Activated CD4-positive, alpha-beta T cell treated with anti-CD3 and anti-CD28 coated beads, Interleukin-2, amount 50 U/mL, for 4 hours (primary cell): ENCODE results near the gene BMERB1.
"Not testable (repeated sequence)": the region's sequence is repeated elsewhere in the genome, so short reads cannot be mapped to it uniquely, and the experiment has no call there.

Experiments
- DNase-seq, 2 experiments: peaks; one replicate each; pipeline ENCODE4 v3.0.0-alpha.2; 2020

The BMERB1 gene

DNA sequence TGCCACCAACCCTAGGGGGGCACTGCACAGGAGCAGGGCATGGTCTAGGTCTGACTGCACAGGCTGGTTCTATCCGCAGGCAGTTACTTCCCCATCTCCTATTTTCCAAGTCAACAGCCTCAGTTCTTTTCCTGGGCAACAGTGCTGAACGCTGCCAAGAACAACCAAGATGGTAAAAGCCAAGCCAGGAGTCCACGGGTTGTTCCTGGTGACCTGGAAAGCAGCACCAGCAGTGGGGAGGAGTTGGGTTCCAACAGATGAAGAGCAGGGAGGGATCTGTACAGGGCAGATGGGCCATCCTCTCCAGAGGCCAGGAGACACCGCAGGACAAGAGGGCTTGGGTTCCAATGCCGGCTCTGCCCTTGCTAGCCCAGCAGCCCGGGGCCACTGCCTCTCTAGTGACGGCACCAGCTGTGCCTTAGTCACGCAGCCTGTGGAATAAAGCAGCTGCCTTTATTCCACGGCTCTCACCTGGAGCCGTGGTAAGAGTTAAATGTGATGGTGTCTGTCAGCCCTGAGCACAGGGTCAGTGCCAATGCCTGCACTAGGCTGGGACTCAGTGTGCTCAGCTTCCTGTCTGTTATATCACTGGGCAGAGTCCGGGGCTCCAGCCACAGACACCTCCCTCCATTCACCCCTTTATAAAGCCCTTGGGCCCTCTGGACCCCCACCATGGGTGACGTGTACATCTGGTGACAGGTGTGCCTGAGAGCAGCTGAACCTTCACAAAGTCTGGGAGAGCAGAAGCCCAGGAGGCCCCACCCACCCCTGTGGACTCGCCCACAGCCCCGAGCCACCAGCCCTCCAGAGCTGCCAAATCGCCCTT is 163.6 kb downstream of the BMERB1 start:
- DNase-seq = no peak

DNA sequence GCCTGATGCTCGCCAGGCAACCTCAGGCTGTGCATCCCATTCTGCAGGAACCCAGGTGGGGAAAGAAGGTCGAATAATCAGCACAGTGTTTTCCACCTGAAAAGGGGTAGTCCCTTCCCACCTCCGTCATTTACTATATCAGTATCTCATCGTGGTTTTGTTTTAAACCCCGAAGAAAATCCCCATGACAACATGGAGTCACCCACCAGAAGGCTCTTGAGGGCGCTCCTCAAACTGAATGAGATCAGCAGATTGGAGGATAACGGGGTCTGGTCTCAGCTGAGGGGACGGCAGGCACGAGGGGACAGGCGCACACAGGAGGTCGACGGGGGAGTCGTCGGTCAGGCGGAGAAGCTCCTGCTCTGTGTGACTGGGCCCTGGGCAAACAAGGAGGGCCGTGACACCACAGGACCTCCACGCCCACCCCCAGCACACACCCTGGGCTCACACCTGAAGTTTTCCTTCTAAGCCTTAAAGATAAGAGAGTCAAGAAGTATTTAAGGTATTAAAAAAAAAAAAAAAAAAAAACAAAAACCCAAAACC is 164.3 kb downstream of the BMERB1 start:
- no peak for DNase-seq

DNA sequence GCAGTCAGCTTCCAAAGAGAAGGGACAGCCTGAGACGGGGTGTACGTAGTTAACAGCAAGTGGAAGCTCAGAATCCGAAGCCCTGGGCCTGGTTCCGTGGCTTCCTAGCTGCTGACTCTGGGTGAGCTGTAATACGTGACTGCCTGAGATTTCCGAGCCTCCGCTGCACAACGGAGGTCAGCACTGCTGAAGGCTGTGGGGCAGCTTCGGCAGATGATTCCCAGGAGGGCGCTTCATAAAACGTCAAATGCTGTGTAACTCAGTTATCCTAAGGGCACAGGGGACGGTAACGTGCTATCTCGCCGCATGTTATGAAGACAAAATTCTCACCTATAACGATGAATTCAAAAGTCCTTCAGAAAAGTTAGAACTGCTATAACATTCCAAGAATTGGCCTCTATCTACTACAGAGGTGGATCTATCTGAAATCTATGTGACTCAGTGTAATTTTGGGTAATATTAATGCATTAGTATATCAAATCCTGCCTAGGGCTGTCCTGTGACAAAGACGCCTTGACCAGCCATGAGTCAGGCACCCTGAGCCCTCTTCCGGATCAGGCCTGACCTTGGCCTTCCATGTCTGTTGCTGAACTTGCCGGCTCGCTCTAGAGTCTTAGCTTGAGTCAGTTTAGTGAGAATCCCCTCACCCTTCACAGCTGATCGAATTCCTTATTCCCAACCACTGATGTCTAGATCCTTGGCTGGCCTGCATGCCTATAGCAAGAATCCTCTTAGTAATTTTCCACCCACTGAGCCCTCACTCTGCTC is 165.1 kb downstream of the BMERB1 start:
- no peak for DNase-seq

DNA sequence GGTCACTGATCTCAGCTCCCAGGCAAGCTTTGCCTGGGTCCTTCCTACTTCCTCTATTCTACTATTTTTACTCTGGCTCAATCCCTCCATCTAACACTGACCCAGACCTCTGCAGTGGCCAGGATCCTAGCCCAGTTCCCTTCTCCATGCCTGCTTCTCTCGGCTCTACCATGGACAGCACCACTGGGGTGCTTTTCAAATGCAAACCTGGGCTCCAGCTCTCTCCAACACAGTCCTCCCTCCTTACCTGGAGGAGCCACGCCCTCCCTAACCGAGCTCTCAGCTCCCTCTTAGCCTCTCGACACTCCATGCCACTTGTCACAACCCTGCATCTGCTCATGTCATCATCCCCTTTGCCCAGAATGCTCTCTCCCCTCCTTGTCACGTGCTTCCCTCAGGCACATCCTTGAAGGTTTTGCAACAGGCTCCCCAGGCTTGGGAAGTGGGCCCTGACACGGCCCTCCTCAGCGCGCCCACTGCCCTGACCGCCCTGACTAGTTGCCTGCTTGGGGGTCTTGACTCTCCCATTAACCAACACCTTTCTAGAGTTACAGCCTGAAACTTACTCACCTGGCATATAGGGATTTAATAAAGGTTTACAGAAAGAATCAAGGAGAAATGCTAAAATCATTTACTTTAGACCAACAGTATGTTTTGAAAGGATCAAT is 167.0 kb downstream of the BMERB1 start:
- no peak for DNase-seq

DNA sequence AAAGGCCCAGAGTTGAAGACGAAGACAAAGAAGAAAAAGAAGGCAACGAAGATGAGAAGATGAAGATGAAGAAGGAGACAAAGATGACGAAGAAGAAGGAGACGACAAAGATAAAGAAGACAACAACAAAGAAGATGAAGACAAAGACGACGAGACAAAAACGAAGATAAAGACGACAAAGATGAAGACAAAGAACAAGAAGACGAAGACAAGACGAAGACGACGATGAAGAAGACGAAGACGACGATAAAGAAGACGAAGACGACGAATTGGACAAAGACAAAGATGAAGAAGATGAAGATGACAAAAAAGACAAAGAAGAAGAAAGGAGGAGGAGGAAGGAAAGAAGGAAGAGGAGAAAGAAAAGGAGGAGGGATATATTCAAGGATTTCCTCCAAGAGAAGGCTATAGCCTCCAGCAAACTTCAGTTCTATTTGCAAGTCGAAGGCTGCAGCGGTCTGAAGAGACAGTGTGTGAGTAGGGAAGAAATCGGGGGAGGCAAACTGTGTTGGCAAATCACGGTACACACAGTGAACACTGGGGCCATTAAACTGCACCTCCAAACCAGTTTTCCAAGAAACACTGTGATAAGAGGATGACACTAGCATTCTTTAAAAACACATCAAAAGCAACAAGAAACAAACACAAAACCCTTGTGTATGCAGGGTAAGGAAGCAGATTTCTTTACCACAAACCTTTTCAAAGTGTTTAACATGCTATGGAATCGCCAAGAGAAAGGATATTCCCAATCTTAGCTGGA is 168.1 kb downstream of the BMERB1 start:
- DNase-seq = no peak

DNA sequence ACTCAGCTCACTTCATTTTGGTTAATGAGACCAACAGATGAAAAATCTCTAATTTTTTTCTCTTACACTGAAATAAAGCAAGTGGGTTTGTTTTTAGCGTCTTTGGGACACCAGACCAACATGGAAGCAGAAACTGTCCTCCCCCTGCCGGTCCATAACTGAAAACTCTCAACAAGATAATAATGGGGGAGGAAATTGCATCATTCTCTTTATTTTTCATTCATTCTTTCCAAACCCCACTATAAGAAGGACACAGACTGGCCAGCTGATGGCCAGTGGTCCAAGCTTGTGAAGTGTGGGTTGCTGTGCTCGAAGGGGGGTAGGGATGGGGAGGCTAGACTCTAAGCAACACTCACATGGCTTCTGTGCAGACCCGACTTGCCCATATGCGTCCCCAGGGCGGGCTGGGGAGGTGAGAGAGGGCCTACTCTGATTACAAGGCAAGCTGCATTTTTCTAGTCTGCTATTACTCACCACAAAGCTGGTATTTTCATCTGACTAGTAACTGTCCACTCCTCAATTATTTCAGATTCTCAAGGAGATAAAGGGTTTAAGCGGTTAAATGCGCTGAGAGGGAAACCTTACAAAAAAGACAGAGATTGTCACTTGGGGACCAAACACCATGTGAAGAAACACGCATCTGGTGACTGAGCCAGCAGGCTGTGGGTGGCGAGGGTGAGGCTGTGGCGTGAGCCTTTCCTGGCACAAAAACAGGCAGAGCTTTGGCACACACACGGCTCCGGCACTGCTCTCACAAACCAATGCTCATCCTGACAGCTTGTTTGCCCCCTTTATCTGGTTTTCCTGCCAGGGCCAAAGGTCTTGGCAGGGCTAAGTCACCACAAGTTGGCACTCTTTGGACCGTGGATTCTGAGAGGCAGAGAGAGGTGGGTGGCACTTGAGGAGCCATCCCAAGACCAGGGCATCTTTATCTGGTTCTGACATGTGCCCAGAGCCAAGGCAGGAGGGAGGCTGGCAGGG is 170.4 kb downstream of the BMERB1 start:
- no peak for DNase-seq

DNA sequence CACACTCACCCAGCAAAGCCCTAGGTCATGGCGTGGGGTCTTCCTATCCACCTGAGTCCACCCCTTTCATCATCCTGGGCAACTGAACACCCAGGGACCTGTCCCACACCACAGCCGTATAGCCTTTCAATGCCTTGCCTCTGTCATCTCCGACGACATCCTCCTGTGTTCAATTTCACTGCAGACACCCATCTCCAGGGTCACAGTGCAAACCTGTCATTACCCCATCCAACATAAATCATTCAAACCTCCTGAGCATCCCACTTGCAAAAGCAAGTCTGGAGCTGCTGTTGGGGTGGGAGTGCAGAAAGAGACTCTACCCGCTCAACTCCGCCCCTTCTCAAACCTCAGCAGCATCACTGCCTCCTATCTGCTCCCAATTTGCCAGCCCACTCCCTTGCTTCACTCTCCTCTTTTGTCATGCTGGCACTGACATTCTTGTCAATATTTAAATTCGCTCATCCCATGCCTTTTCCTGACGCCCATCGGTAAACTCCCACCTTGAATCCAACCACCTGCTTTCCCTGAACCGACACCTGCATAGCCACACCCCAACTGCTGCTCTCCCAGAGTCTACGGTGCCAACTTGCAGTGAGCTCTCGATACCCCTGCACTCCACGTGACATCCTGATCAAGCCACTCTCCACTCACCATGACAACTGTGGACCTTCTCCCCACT is 171.6 kb downstream of the BMERB1 start:
- no peak for DNase-seq

DNA sequence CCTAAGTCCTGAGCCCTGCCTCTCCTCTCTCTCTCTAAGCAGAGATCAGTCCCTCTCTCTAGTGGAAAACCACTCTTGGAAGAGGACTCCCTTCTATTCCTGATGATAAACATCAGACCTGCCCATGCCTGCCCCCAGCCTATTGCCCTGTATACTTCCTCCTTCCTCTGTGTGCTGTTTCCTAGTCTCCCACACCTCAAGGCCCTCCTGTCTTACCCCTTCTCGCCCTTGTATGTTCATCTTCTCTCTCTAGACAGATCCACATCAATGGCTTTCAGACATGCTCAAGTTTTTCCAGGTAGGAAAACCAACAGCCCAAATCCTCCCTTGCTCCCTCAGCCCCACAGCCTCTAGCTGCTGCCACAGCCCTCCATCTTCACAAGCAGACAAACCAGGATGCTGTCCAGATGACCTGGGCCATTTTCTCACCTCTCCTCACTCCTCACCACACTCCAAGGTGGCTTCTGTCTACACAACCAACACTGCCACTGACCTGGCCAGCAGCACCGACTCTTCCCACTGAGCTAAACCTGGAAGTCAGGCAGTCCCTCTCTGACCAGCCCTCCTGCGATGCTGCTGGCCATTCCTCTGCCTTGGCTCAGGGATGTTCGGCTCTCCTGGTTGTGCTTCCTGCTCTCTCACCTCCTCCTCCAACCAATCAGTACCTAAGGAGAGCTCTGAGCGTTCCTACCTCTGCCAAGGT is 172.3 kb downstream of the BMERB1 start:
- no peak for DNase-seq

DNA sequence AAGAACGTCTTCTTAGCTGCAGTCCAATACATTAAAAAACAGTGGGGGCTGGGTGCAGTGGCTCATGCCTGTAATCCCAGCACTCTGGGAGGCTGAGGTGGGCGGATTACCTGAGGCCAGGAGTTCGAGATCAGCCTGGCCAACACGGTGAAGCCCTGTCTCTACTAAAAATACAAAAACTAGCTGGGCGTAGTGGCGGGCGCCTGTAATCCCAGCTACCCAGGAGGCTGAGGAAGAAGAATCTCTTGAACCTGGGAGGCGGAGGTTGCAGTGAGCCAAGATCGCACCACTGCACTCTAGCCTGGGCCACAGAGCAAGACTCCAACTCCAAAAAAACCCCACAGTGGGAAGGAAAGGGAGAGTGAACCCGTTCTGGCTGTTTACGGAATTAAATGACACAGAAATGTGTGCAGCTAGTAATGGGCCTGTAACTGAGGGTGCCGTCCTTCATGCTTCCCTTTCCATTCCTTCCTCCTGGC is 172.9 kb downstream of the BMERB1 start:
- DNase-seq = not testable (repeated sequence)

DNA sequence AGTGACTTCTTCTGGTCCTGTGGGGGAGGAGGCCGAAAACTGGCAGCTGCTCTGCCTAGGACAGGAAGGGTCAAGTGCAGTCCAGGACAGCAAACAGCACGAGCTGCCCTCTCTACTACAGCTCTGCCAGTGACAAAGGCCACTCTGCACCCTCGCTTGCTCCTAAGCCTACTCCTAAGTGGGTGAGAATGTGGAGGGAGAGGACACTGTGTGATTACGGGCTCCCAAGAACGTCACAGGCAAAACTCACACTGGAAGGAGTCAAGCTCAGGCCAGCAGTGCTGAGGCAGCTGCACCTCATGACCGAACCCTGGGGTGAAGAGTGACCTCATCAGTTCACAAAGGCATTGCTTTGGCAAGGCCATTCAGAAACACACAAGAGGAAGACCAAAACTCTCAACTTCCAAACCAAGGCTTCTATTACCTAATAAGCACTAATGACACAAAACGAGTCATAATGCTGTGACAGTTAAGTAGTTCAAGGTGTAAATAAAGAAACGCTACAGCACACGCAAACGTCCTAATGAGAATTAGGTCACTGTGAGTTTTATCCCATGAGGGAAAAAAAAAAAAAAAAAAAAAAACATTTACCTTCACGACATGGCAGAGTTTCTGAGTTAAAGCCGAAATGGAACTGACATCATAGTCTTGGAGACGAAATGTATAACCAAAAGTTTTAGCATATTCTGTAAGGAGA is 173.5 kb downstream of the BMERB1 start:
- no peak for DNase-seq

DNA sequence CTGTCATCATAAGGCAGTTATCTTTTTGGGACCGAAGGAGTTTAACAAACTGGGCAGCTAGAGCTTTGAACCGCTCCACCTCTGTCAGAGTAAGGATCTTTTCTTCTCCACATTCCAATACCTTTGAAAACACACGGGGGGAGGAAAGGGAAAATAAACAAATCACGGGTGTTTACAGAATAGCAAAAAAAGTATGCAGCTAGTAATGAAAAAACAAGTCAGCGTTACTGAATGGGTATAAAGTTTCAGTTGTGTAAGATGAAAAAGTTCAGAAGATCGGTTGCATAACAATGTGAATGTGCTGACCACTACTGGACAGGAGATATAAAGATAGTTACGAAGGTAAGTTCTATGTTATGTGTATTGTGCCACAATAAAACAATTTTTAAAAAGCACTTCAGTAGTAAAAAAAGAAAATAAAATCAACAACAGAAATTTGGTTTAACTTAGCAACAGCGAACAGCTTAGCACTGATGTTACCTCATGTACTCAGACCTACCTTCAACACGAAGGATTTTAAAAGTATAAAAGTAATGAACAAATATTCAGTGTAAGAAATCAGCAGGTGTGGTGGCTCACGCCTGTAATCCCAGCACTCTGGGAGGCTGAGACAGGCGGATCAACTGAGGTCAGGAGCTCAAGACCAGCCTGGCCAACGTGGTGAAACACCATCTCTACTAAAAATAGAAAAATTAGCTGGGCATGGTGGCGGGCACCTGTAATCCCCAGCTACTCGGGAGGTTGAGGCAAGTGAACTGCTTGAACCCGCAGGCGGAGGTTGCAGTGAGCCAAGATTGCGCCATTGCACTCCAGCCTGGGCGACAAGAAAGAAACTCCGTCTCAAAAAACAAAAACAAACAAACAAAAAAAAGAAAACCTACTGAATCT is 174.3 kb downstream of the BMERB1 start:
- no peak for DNase-seq

DNA sequence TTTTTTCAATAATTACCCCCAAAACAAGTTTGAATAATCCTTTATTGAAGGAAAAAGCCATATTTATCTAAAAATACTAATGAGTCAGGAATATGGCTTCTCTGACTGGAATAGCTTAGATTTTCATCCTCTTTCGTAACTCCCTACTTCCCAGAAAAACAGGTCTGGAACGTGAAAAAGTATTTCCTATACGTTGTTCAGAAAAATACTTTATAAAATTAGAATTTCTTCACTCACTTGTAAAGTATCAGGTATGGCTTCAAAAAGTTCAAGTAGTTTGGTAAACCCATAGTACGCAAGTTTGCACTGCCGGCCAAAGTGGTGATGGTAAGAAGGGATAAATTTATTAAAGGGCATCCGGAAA is 174.9 kb downstream of the BMERB1 start:
- no peak for DNase-seq

DNA sequence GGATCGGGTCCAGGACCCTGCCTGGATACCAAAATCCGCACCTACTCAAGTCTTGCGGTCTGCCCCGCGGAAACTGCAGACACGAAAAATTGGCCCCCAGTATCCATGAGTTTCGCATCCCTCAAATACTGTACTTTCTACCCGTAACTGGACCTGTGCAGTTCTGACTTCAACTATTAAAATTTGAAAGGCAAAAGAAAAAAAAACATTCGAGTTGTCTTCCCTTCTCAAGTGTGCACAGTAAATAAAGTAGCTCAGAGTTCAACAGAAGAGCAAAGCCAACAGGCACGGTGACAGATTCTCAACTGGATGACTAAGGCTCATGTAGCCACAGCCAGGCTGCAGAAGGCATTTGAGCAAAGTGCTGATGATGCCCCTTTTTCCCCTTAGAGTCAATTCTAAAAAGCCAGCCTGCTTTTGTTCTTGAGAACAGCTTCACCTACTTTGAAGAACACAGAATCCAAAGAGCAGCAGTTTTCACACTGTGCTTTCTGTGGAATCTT is 176.0 kb downstream of the BMERB1 start:
- DNase-seq = no peak

DNA sequence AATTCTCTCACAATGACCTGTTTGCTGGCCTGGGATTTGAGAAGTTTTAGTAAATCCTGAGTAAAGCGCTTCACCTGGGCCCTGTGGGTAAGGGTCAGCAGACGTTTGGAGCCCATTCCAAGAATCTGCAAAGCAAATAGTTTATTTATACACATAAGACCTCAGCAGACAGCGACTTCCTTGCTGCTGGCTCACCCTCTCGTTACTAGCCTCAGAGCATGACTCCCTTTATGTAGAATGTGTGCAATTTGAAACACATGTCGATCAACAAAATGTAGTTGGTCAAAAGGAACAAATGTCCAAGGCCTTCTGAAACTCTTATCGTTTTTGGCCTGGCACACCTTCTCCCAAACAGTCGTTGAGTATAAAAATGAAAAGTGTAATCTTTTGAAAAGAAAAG is 177.2 kb downstream of the BMERB1 start:
- no peak for DNase-seq

DNA sequence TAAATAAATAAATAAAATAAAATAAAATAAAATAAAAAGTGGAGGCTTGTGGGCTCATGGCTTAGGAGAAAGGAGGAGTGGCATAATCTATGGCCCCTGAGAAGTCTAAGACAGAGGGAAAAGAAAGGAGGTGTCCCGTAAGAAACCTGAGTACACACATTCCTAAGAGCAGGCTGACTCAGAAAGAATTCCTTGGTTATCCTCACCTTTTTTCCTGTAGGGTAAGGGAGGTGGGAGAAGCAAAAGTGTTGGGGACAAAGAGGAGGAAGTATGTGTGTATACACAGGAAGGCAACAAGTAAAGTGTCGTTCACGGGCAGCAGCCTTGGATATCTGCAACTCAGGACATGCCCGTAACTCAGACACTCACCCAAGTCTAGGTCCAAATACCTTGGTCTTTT is 179.3 kb downstream of the BMERB1 start:
- no peak for DNase-seq

DNA sequence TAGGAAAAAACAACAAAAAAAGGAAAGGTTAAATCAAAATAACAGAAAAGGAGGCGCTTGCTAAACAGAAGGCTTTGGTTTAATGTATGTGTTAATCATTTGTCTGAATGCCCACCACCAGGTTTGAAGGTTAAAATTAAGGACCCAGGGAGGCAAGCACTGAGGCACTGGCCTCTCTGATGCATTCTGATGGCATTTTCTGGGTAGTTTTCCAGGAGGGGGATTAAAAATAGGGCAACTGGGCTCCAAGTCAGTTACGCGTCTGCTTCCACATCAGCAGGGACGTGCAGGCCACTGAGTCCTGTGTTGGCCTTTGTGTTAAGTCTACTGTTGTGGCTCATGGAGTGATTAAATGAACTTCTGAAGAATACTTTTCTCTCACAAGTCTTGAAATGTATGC is 181.6 kb downstream of the BMERB1 start:
- DNase-seq = no peak

DNA sequence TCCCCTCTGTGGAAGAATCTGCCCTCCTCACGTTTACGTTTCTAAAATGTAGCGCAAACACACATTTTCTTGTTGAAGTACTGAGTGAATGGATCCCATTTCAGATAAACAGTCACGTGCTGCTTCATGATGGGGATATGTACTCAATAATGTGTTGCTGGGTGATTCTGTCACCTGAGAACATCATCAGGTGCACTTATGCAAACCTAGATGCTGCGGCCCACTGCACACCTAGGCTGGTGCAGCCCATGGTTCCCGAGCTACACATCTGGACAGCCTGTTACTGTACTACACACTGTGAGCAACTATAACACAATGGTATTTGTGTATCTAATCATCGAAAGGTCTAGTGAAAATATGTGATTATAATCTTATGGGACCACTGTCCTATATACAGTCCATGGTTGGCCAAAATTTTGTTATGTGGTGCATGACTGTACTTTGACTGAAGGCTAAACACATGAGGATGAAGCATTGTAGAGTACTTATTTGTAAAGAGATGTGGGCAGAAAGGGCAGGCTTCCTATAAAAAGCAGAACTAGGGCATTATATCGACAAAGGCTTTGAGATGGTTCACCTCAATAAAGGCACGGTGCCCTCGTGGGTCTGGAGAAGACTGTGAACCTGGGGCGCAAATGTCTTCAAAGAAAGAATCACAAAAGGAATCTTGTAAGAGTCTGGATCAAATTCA is 182.2 kb downstream of the BMERB1 start:
- no peak for DNase-seq

DNA sequence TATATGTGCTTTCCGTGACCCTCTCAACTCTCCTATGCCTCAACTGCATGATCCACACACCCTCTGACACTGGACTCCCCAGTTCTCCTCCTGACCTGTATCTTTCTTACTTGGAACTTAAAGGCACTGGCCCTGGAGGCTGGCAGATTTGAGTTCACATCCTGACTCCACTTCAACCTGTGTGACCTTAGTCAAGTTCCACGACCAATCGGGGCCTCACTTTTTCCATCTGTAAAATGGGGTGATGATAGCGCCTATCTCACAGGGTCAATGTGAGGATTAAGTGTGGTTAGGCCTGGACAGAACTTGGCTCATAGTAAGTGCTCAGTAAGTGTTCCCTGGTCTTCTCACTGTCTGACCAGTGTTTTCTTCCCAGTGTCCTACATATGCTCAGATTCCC is 183.5 kb downstream of the BMERB1 start:
- no peak for DNase-seq
